HG03066 (cell line): ENCODE results near the gene KLHDC3.
A peak's percentile ranks its signal among the peaks of the same experiment; 100 is the strongest.
"Not testable (repeated sequence)": the region's sequence is repeated elsewhere in the genome, so short reads cannot be mapped to it uniquely, and the experiment has no call there.

ENCODE experiments used
- ATAC-seq: cut with Tn5 transposase; IDR thresholded peaks from one replicate; pipeline ENCODE4 v1.9.1; 2021; ENCODE audit warnings: low read depth; ENCODE audit not compliant: unreplicated experiment

Gene KLHDC3

GRCh38 chr6:43021270-43022047, 7.4 kb downstream of the KLHDC3 start, which contains the start of gene RRP36:
Gene RRP36 (plus strand): TSS chr6:43021623. CDS start chr6:43021655, 32 bp downstream.
- peak; percentile 71 for ATAC-seq

- ATAC-seq, result no peak
Observed at GRCh38 chr6:43024436-43024835, 10.4 kb downstream of the KLHDC3 start.

- ATAC-seq, result no peak
Observed at GRCh38 chr6:43026365-43026764, 12.3 kb downstream of the KLHDC3 start.

DNA sequence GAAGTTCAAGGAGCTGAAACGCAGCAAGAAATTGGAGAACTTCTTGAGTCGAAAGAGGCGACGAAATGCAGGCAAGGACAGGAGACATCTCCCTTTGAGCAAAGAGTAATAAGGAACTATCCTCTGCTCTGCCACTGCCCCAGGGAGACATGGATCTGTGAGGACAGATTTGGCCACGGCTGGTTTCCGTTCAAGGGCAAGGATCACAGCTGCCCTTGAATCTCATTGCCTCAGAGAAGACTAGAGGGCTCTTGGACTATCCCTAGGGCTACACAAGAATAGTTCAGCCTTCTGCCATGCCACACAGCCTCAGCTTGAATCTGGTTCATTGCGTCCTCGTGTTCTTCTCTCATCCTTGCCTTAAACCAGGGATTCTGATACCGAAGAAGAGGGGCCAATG, 15.1 kb downstream of the KLHDC3 start:
- no peak for ATAC-seq

DNA sequence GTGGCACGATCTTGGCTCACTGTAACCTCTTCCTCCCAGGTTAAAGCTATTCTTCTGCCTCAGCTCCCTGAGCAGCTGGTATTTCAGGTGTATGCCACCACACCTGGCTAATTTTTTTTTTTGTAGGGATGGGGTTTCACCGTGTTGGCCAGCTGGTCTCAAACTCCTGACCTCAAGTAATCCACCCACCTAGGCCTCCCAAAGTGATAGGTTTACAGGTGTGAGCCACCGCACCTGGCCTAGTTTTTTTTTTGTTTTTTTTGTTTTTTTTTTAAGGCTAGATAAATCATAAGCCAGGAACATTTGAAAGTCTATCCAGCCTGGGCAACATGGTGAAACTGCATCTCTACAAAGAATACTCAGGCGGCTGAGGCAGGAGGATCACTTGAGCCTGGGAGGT, 18.3 kb downstream of the KLHDC3 start:
- no peak for ATAC-seq

- ATAC-seq, result no peak
Observed at GRCh38 chr6:43033496-43034189, 19.6 kb downstream of the KLHDC3 start.

DNA sequence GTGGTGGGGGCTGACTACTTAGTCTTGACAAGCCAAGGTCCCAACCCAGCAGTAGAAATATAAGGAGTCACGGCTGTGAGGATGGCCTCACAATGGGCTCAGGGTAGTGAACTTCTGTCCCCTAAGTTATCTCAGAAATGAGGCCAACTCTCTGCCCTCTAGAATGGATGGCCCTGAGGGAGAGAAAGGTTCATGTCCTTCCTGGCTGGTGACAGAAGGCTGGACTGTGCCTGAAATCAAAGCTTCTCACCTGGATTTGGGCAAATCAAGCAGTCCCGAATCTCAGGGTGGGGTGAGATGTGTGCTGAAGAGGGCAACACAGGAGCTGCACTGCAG, 20.1 kb downstream of the KLHDC3 start:
- no peak for ATAC-seq

GRCh38 chr6:43035495-43036194, 21.6 kb downstream of the KLHDC3 start:
- no peak for ATAC-seq

GRCh38 chr6:43036712-43037111, 22.7 kb downstream of the KLHDC3 start:
- no peak for ATAC-seq

GRCh38 chr6:43037197-43037596, 23.1 kb downstream of the KLHDC3 start:
- no peak for ATAC-seq

DNA sequence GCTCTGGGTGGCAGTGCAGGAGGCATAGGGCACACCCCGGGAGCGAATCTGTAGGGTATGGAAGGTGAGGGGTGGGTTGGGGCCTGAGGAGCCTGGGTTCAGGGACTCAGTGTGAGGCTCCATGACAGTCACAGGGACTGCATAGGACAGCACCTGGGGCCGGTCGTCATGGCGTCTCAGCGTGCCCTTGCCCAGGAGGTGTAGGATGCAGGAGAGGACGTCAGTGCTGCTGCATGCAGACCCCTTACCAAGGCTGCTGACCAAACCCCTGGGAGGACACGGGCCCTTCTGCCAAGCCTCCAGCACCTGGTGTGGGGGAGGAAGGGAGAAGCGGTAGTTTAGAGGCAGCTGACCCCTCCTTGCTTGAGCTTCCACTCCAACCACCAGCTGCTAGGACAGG, 23.7 kb downstream of the KLHDC3 start:
- no peak for ATAC-seq

DNA sequence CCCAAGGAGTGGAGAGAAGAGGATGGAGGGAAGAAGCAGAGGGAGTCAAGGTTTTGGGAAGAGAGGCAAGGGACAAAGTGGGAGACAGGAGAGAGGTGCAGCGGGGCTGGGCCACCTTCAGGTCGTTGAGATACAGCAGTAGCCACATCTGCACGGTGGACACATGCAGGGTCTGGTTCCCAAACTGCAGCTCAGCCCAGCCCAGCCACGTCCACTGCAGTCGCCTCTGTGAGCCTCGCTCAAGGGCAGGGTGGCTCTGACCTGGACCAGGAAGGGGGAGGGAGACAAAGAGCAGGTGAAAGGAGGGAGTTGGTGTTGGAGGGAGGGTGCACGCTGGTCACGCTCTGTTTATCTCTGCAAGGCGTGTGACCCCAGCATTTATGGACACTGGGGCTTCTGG, 24.7 kb downstream of the KLHDC3 start:
- no peak for ATAC-seq

- no peak for ATAC-seq
Observed at GRCh38 chr6:43040542-43041257, 26.7 kb downstream of the KLHDC3 start.

GRCh38 chr6:43041475-43041874, 27.4 kb downstream of the KLHDC3 start:
- not testable (repeated sequence) for ATAC-seq

DNA sequence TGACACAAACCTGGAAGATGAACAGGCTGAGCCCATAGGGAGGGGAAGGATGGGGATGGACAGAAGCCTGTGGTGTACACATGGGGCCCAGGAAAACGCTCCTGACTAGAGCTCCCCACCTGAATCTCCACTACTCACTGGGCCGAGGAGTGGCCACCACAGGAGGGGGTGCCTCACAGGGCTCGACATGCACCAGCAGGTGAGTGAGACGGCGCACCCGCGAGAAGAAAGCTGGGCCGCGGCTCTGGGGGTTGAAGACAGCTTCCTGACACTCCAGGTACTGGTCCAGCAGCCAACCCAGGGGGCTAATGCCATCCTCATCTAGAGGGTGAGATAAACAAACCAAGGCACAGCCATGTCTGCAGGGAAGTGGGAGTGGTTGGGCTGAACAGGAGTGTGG, 29.3 kb downstream of the KLHDC3 start:
- no peak for ATAC-seq

GRCh38 chr6:43045371-43045930, 31.4 kb downstream of the KLHDC3 start:
- no peak for ATAC-seq

DNA sequence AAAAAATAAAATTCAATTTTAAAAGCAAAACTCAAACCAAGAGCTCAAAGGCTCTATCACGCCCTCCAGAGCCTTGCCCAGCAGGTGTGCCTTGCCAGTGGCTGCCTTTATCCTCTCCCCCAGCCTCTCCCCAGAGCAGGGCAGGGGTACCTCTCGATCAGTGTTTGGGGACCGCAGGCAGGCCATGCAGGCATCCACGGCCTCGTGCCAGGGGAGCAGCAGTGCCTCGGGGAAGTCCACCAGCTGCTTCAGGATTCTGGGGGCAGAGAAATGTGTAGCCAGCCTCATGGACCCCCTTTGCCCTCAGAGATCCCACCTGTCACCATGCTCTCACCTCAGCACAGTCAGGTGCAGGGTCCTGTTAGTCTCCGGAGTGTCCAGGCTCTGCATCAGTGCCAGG, 33.9 kb downstream of the KLHDC3 start:
- ATAC-seq, result no peak

DNA sequence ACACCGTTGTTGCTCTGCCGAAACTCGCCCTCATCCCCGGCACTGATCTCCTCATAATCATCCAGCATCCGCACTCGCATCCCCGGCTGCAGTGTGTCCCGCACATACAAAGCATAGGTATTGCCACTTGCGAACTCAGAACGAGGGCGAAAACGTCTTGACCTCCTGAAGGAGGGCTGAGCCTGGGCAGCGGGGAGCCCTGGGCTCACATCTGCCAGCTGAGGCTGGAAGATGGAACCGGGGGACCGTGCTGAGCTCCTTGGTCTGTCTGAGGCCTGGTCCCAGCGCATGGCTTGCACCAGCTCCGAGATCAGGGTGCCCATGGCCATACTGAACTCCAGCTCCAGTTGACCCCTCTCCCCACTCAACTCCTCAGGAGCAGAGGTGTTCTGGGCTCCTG, 36.9 kb downstream of the KLHDC3 start:
- ATAC-seq, result no peak

DNA sequence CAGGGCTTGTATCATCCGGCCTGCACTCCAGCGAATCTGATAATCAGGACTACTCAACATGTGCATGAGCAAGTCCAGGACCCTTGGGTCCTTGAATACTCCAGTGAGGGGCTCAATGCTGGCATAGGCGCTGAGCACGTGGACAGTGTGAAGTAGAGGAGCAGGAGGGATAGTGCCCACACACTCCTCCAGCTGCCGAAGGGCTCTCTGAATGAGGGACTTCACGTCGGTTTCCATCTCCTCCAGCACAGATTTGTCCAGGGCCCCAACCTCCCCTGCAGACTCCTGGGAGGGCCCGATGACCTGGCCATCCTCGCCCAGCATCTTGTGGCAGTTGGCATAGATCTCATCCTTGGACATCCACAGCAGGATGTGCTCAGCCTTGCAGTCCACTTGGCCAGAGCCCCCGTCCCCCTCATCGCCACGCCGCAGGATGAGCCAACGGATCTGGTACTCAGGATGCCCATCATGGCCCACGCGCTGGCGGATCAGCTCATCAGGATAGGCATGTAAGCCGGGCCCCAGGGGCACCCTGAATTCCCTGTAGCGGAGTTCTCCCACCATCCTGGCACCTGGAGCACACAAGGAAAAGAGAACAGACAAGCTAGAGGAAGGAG, 38.3 kb downstream of the KLHDC3 start:
- no peak for ATAC-seq

DNA sequence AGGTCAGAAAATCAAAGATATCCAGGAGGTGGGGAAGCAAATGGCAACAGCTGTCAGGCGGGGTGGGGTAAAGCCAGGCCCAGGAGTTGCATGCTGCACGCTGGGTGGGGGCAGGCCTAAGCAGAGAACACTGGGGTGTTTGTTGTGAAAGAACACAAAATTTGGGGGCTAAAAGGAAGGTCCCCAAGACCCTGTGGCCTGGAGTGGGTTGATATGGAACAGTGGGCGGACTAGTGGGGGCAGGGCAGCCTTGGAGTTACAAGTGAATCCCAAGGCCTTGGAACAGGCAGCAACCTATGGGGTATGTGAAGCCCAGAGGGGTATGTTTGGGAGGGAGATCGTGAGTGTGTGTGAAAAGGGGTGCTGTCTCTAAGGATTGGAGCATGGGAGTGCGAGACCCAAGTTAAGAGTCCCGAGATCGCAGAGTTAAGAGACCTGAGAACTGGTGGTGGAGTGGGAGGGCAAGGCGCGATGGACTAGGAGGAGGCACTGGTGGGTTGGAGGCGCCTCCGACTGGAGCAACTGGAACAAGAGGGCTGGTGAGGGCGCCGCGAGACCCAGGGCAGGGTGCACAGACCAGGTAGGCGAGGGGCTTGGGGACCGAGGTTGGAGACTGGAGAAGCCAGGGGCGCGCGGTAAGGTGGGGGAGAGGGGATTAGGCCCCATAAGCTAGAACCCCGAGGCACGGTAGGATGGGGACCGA, 38.9 kb downstream of the KLHDC3 start:
- ATAC-seq, result peak; percentile 16
